H9 (cell line): ENCODE data around the gene DSTN. TPM values are rescaled to one million over a fixed set of nuclear protein-coding genes. Genes with fewer than 3 reads are reported as not detected.

ENCODE experiments used
- DNase-seq: peaks from one replicate; pipeline ENCODE4 v3.0.0-alpha.2; 2017
- H2AFZ ChIP-seq: one replicate; pipeline ENCODE4 v1.6.1; 2013; ENCODE audit warnings: mild to moderate bottlenecking, low read length, control low read depth, moderate library complexity
- H2AK5ac ChIP-seq: 2 replicates; pipeline ENCODE4 v1.6.1; 2013; ENCODE audit warnings: low read length, control low read depth, mixed read lengths; ENCODE audit not compliant: insufficient read length
- H2BK120ac ChIP-seq: one replicate; pipeline ENCODE4 v1.6.1; 2013; ENCODE audit warnings: low read depth, mild to moderate bottlenecking, low read length, control low read depth, inconsistent platforms; ENCODE audit not compliant: poor library complexity, severe bottlenecking
- H2BK12ac ChIP-seq: 2 replicates; pipeline ENCODE4 v1.6.1; 2013; ENCODE audit warnings: low read length, control low read depth, mixed read lengths, low read depth; ENCODE audit not compliant: insufficient read length
- H2BK15ac ChIP-seq: 2 replicates; pipeline ENCODE4 v1.6.1; 2013; ENCODE audit warnings: low read depth, low read length, control low read depth
- H2BK20ac ChIP-seq: one replicate; pipeline ENCODE4 v1.6.1; 2013; ENCODE audit warnings: low read depth, mild to moderate bottlenecking, low read length, control low read depth, inconsistent platforms; ENCODE audit not compliant: poor library complexity, severe bottlenecking
- H2BK5ac ChIP-seq: 2 replicates; pipeline ENCODE4 v1.6.1; 2013; ENCODE audit warnings: low read length, control low read depth, mixed read lengths; ENCODE audit not compliant: insufficient read length
- H3K14ac ChIP-seq: 2 replicates; pipeline ENCODE4 v1.6.1; 2013; ENCODE audit warnings: low read length, control low read depth; ENCODE audit not compliant: insufficient read depth
- H3K18ac ChIP-seq: 2 replicates; pipeline ENCODE4 v1.6.1; 2013; ENCODE audit warnings: low read depth, mild to moderate bottlenecking, mixed read lengths, low read length, control low read depth; ENCODE audit not compliant: insufficient read length
- H3K23ac ChIP-seq: 2 replicates; pipeline ENCODE4 v1.6.1; 2013; ENCODE audit warnings: low read length, control low read depth, mixed read lengths, low read depth; ENCODE audit not compliant: insufficient read length
- H3K23me2 ChIP-seq: 2 replicates; pipeline ENCODE4 v1.6.1; 2013; ENCODE audit warnings: low read depth, mild to moderate bottlenecking, mixed read lengths, low read length, control low read depth; ENCODE audit not compliant: insufficient read length, poor library complexity, severe bottlenecking
- H3K27ac ChIP-seq: 2 replicates; pipeline ENCODE4 v1.5.1; 2013; ENCODE audit warnings: low read length, control low read depth, mixed read lengths, low read depth; ENCODE audit not compliant: insufficient read length
- H3K27me3 ChIP-seq: 2 replicates; pipeline ENCODE4 v1.6.1; 2013; ENCODE audit warnings: low read length, control low read depth, inconsistent platforms; ENCODE audit not compliant: insufficient read depth
- H3K4ac ChIP-seq: 2 replicates; pipeline ENCODE4 v1.6.1; 2013; ENCODE audit warnings: low read depth, mild to moderate bottlenecking, control low read depth, inconsistent platforms, low read length, moderate library complexity
- H3K4me1 ChIP-seq: 2 replicates; pipeline ENCODE4 v1.6.1; 2013; ENCODE audit warnings: low read length, control low read depth, inconsistent platforms; ENCODE audit not compliant: insufficient read depth
- H3K4me2 ChIP-seq: 2 replicates; pipeline ENCODE4 v1.6.1; 2013; ENCODE audit warnings: low read length, control low read depth, mixed read lengths; ENCODE audit not compliant: insufficient read length, insufficient read depth
- H3K56ac ChIP-seq: 2 replicates; pipeline ENCODE4 v1.6.1; 2013; ENCODE audit warnings: low read depth, mild to moderate bottlenecking, mixed read lengths, low read length, control low read depth; ENCODE audit not compliant: insufficient read length
- H3K79me1 ChIP-seq: 2 replicates; pipeline ENCODE4 v1.6.1; 2013; ENCODE audit warnings: low read depth, mild to moderate bottlenecking, moderate library complexity, low read length, control low read depth, inconsistent platforms; ENCODE audit not compliant: insufficient read depth, poor library complexity, severe bottlenecking
- H3K79me2 ChIP-seq: 2 replicates; pipeline ENCODE4 v1.6.1; 2013; ENCODE audit warnings: low read length, control low read depth, inconsistent platforms; ENCODE audit not compliant: insufficient read depth
- H3K9ac ChIP-seq: 2 replicates; pipeline ENCODE4 v1.6.1; 2013; ENCODE audit warnings: low read length, control low read depth, mixed read lengths; ENCODE audit not compliant: insufficient read length; ENCODE audit errors: extremely low read depth
- H3K9me3 ChIP-seq: one replicate; pipeline ENCODE4 v1.6.1; 2013; ENCODE audit warnings: low read depth, low read length, inconsistent platforms; ENCODE audit not compliant: control insufficient read depth
- H3T11ph ChIP-seq: one replicate; pipeline ENCODE4 v1.6.1; 2013; ENCODE audit warnings: mild to moderate bottlenecking, low read length, control low read depth, inconsistent platforms
- H4K20me1 ChIP-seq: one replicate; pipeline ENCODE4 v1.6.1; 2013; ENCODE audit not compliant: control insufficient read depth, insufficient read length, insufficient read depth
- H4K5ac ChIP-seq: 2 replicates; pipeline ENCODE4 v1.6.1; 2013; ENCODE audit warnings: low read depth, mild to moderate bottlenecking, mixed read lengths, low read length, control low read depth; ENCODE audit not compliant: insufficient read length
- H4K8ac ChIP-seq: replicated peaks from 2 replicates; pipeline ENCODE4 v1.6.1; 2013; ENCODE audit warnings: low read length, control low read depth, mixed read lengths, low read depth; ENCODE audit not compliant: insufficient read length
- H4K91ac ChIP-seq: 2 replicates; pipeline ENCODE4 v1.6.1; 2013; ENCODE audit warnings: low read depth, mild to moderate bottlenecking, moderate library complexity, mixed read lengths, low read length, control low read depth; ENCODE audit not compliant: insufficient read length
- H3K27ac Mint-ChIP-seq, 3 experiments: 2 replicates in 2 of 3; 3 replicates in 1 of 3; pipeline ENCODE4 v1.8.0; 2020 to 2021; ENCODE audit warnings: mixed read lengths in 3 of 3, mild to moderate bottlenecking in 1 of 3, moderate library complexity in 1 of 3
- H3K27me3 Mint-ChIP-seq: 2 replicates; pipeline ENCODE4 v1.8.0; 2021; ENCODE audit warnings: low read depth, mild to moderate bottlenecking, moderate library complexity, mixed read lengths
- H3K36me3 Mint-ChIP-seq, 3 experiments: 2 replicates in 2 of 3; 3 replicates in 1 of 3; pipeline ENCODE4 v1.8.0; 2020 to 2021; ENCODE audit warnings: low read depth in 3 of 3, mixed read lengths in 3 of 3; ENCODE audit not compliant: insufficient read depth in 1 of 3
- H3K4me1 Mint-ChIP-seq, 2 experiments: 2 replicates each; pipeline ENCODE4 v1.8.0; 2020; ENCODE audit warnings: mixed read lengths in 2 of 2
- H3K4me3 Mint-ChIP-seq, 2 experiments: 2 replicates in 1 of 2; 3 replicates in 1 of 2; pipeline ENCODE4 v1.8.0; 2020 to 2021; ENCODE audit warnings: mild to moderate bottlenecking in 2 of 2, mixed read lengths in 2 of 2, moderate library complexity in 1 of 2
- H3K9me3 Mint-ChIP-seq, 2 experiments: 2 replicates in 1 of 2; 3 replicates in 1 of 2; pipeline ENCODE4 v1.8.0; 2020; ENCODE audit warnings: mild to moderate bottlenecking in 2 of 2, mixed read lengths in 2 of 2, moderate library complexity in 1 of 2
- CTCF ChIP-seq: fragments of 200-600 bp; sonication (generic); conservative IDR thresholded peaks from 3 replicates; pipeline ENCODE4 v1.8.0; 2021; ENCODE audit warnings: antibody characterized with exemption, mild to moderate bottlenecking
- WGBS: extraction: QIAGEN DNeasy Blood & Tissue Kit; methylation state at CpG from one replicate; pipeline ENCODE4 v1.1.7; 2013; ENCODE audit warnings: missing lambda C conversion rate, low lambda C conversion rate, mixed read lengths; ENCODE audit not compliant: insufficient read length; ENCODE audit errors: extremely low coverage; 5-methylcytosine and 5-hydroxymethylcytosine counted together
- total RNA-seq: library from RNA; stranded (reverse); gene quantifications from 2 replicates; pipeline ENCODE4 v1.2.1, GENCODE V29; 2021

Gene DSTN
- total RNA-seq, 1 experiment from 2014 or later = 145 TPM

- no peak overlapping the region for H3K27ac Mint-ChIP-seq
- no peaks in the 10 kb centered on the region for H3K27me3 Mint-ChIP-seq
- Histone ChIP-seq H3K18ac (no peak overlapping the region), H3K9ac (no peak overlapping the region), H2BK12ac (no peak overlapping the region), H4K5ac (no peak overlapping the region), H2AFZ (no peak overlapping the region), H3K23ac (no peak overlapping the region), H3K79me1 (no peaks in the 10 kb centered on the region), H2BK15ac (no peak overlapping the region), H4K91ac (no peak overlapping the region), H3K4me2 (no peak overlapping the region), H3T11ph (no peak overlapping the region), H3K56ac (no peak overlapping the region), H3K14ac (no peak overlapping the region), H3K4ac (no peak overlapping the region), H2BK20ac (no peak overlapping the region), H2AK5ac (no peak overlapping the region), H3K27ac (no peak overlapping the region), H2BK5ac (no peak overlapping the region), H3K9me3 (no peaks in the 10 kb centered on the region), H3K4me1 (no peaks in the 10 kb centered on the region), H4K20me1 (no peaks in the 10 kb centered on the region), H2BK120ac (no peak overlapping the region), H4K8ac (no peak overlapping the region), H3K23me2 (no peaks in the 10 kb centered on the region), H3K79me2 (no peaks in the 10 kb centered on the region), H3K27me3 (no peaks in the 10 kb centered on the region)
- no peaks in the 10 kb centered on the region for H3K9me3 Mint-ChIP-seq
- WGBS = no CpG with 5 or more reads among the region's 5 CpGs
- TF ChIP-seq CTCF = no peak
- no peak for DNase-seq
- no peak overlapping the region for H3K4me3 Mint-ChIP-seq
- H3K4me1 Mint-ChIP-seq = peaks cover 6 to 11% of the 10 kb centered on the region in 2 experiments; a peak in 3 of 4 replicates
- H3K36me3 Mint-ChIP-seq = peaks cover 0 to 1% (median 0%) of the 10 kb centered on the region in 3 experiments; a peak in 1 of 7 replicates
These were observed 27.9 kb upstream of the DSTN start for GRCh38 chr20:17541996-17542395.
